BLaER1 treated with 17β-estradiol and CSF1 and Interleukin-3, amounts not matched to agents 10 nM and 100 nM (cell line): ENCODE measurements around the gene MIX23.

Source experiments
- H3K27ac ChIP-seq, 11 experiments: shearing (Covaris generic); formaldehyde crosslinking; 2 replicates each; pipeline ENCODE4 v1.8.1; 2022
- H3K27me3 ChIP-seq, 11 experiments: shearing (Covaris generic); formaldehyde crosslinking; 2 replicates each; pipeline ENCODE4 v1.8.1; 2022
- H3K36me3 ChIP-seq, 11 experiments: shearing (Covaris generic); formaldehyde crosslinking; 2 replicates each; pipeline ENCODE4 v1.8.1; 2022
- H3K4me1 ChIP-seq, 10 experiments: shearing (Covaris generic); formaldehyde crosslinking; 2 replicates each; pipeline ENCODE4 v1.8.1; 2022
- H3K4me2 ChIP-seq, 11 experiments: shearing (Covaris generic); formaldehyde crosslinking; 2 replicates each; pipeline ENCODE4 v1.8.1; 2022
- H3K4me3 ChIP-seq, 10 experiments: shearing (Covaris generic); formaldehyde crosslinking; 2 replicates each; pipeline ENCODE4 v1.8.1; 2022
- H3K9ac ChIP-seq, 11 experiments: shearing (Covaris generic); formaldehyde crosslinking; 2 replicates each; pipeline ENCODE4 v1.8.1; 2022
- H3K9me3 ChIP-seq, 11 experiments: shearing (Covaris generic); formaldehyde crosslinking; replicated peaks in 1 of 11; 2 replicates each; pipeline ENCODE4 v1.8.1; 2022
- H4K20me1 ChIP-seq, 11 experiments: shearing (Covaris generic); formaldehyde crosslinking; 2 replicates each; pipeline ENCODE4 v1.8.1; 2022
- Cebpa-rat ChIP-seq, 11 experiments: shearing (Covaris generic); IDR thresholded peaks; 2 replicates each; pipeline ENCODE4 v1.8.1; 2022

MIX23 gene

GRCh38 chr3:122382888-122383666 is at the start of gene MIX23:
TSS of gene MIX23 (minus strand) at chr3:122383231. CDS start at chr3:122383224, 7 bp downstream.
- peak within 1 kb of the TSS; percentile 56 to 91 (median 82); a peak in 21 of 22 replicates for H3K27ac ChIP-seq
- peak within 1 kb of the TSS; percentile 82 to 90 (median 85) for H3K9ac ChIP-seq
- peaks cover 0 to 28% (median 4%) of the 10 kb centered on the region in 11 experiments; a peak in 5 of 22 replicates for H4K20me1 ChIP-seq
- no peaks in the 10 kb centered on the region for H3K27me3 ChIP-seq
- H3K9me3 ChIP-seq = no peaks in the 10 kb centered on the region
- peak within 1 kb of the TSS; percentile 79 to 98 (median 93) for H3K4me2 ChIP-seq
- peaks cover 45 to 77% (median 60%) of the 10 kb centered on the region in 10 experiments for H3K4me1 ChIP-seq
- H3K4me3 ChIP-seq = peak within 1 kb of the TSS; percentile 75 to 94 (median 84)
- no peak for TF ChIP-seq Cebpa-rat (IDR thresholded peaks at IDR 0.05)
- H3K36me3 ChIP-seq = peaks cover 0 to 43% (median 20%) of the 10 kb centered on the region in 11 experiments; a peak in 14 of 22 replicates

GRCh38 chr3:122430371-122430770 is 47.3 kb upstream of the MIX23 start:
- Histone ChIP-seq H3K4me2 (no peak overlapping the region), H3K27ac (no peak overlapping the region), H3K4me3 (no peak overlapping the region), H3K36me3 (peaks cover 89 to 100% (median 99%) of the 10 kb centered on the region in 11 experiments), H3K9me3 (peaks cover 0 to 5% (median 0%) of the 10 kb centered on the region in 11 experiments; a peak in 1 of 22 replicates), H4K20me1 (peaks cover 0 to 14% (median 5%) of the 10 kb centered on the region in 11 experiments; a peak in 3 of 22 replicates), H3K9ac (no peak overlapping the region), H3K27me3 (no peaks in the 10 kb centered on the region), H3K4me1 (no peaks in the 10 kb centered on the region)
- no peak for TF ChIP-seq Cebpa-rat (IDR thresholded peaks at IDR 0.05)

- Histone ChIP-seq H3K36me3 (peaks cover 84 to 100% (median 97%) of the 10 kb centered on the region in 11 experiments), H3K9me3 (peaks cover 0 to 5% (median 0%) of the 10 kb centered on the region in 11 experiments; a peak in 1 of 22 replicates), H4K20me1 (peaks cover 0 to 26% (median 5%) of the 10 kb centered on the region in 11 experiments; a peak in 4 of 22 replicates), H3K4me2 (no peak overlapping the region), H3K27me3 (no peaks in the 10 kb centered on the region), H3K9ac (no peak overlapping the region), H3K4me3 (no peak overlapping the region), H3K4me1 (no peaks in the 10 kb centered on the region), H3K27ac (no peak overlapping the region)
- no peak for TF ChIP-seq Cebpa-rat (IDR thresholded peaks at IDR 0.05)
Observed at GRCh38 chr3:122427857-122428471, 44.9 kb upstream of the MIX23 start.

GRCh38 chr3:122421836-122422235 is 38.8 kb upstream of the MIX23 start:
- no peak overlapping the region for H3K4me3 ChIP-seq
- H3K27ac ChIP-seq = no peak overlapping the region
- peaks cover 5 to 9% (median 5%) of the 10 kb centered on the region in 10 experiments for H3K4me1 ChIP-seq
- peaks cover 0 to 26% (median 5%) of the 10 kb centered on the region in 11 experiments; a peak in 5 of 22 replicates for H4K20me1 ChIP-seq
- H3K27me3 ChIP-seq = no peaks in the 10 kb centered on the region
- peaks cover 48 to 62% (median 52%) of the 10 kb centered on the region in 11 experiments for H3K36me3 ChIP-seq
- no peak overlapping the region for H3K9ac ChIP-seq
- no peak overlapping the region for H3K4me2 ChIP-seq
- no peak for TF ChIP-seq Cebpa-rat (IDR thresholded peaks at IDR 0.05)
- H3K9me3 ChIP-seq = no peaks in the 10 kb centered on the region

- Histone ChIP-seq H3K27me3 (no peaks in the 10 kb centered on the region), H3K27ac (no peak overlapping the region), H4K20me1 (peaks cover 0 to 21% (median 5%) of the 10 kb centered on the region in 11 experiments; a peak in 5 of 22 replicates), H3K4me2 (no peak overlapping the region), H3K9ac (no peak overlapping the region), H3K36me3 (peaks cover 40 to 55% (median 44%) of the 10 kb centered on the region in 11 experiments), H3K9me3 (no peaks in the 10 kb centered on the region), H3K4me3 (no peak overlapping the region), H3K4me1 (peaks cover 7 to 11% (median 8%) of the 10 kb centered on the region in 10 experiments)
- no peak for TF ChIP-seq Cebpa-rat (IDR thresholded peaks at IDR 0.05)
Observed at GRCh38 chr3:122421101-122421500, 38.1 kb upstream of the MIX23 start.

GRCh38 chr3:122416966-122417365 is 33.9 kb upstream of the MIX23 start:
- Histone ChIP-seq H3K4me3 (peak overlapping the region; percentile 76 to 90 (median 84)), H3K4me2 (peak overlapping the region; percentile 76 to 98 (median 83)), H3K36me3 (peaks cover 3 to 29% (median 14%) of the 10 kb centered on the region in 11 experiments; a peak in 18 of 22 replicates), H3K9ac (peak overlapping the region; percentile 80 to 89 (median 84)), H3K27ac (peak overlapping the region; percentile 79 to 90 (median 83)), H4K20me1 (peaks cover 0 to 5% (median 0%) of the 10 kb centered on the region in 11 experiments; a peak in 1 of 22 replicates), H3K27me3 (no peaks in the 10 kb centered on the region), H3K9me3 (no peaks in the 10 kb centered on the region), H3K4me1 (peaks cover 19 to 43% (median 33%) of the 10 kb centered on the region in 10 experiments)
- no peak for TF ChIP-seq Cebpa-rat (IDR thresholded peaks at IDR 0.05)

GRCh38 chr3:122415762-122416654 is 33.0 kb upstream of the MIX23 start, which contains the start of gene WDR5B:
TSS of gene WDR5B (minus strand) at chr3:122416062. CDS start at chr3:122415528, 534 bp downstream.
- Histone ChIP-seq H3K4me2 (peak within 1 kb of the TSS; percentile 81 to 98 (median 89)), H3K4me3 (peak within 1 kb of the TSS; percentile 76 to 90 (median 84)), H3K27ac (peak within 1 kb of the TSS; percentile 79 to 90 (median 83)), H3K36me3 (peaks cover 4 to 28% (median 20%) of the 10 kb centered on the region in 11 experiments; a peak in 16 of 22 replicates), H4K20me1 (peaks cover 0 to 5% (median 0%) of the 10 kb centered on the region in 11 experiments; a peak in 1 of 22 replicates), H3K4me1 (peaks cover 19 to 47% (median 33%) of the 10 kb centered on the region in 10 experiments), H3K27me3 (no peaks in the 10 kb centered on the region), H3K9me3 (no peaks in the 10 kb centered on the region), H3K9ac (peak within 1 kb of the TSS; percentile 80 to 89 (median 84))
- TF ChIP-seq Cebpa-rat (IDR thresholded peaks at IDR 0.05) = no peak
